Measurements from ENCODE around the gene TTI1. TPM values are rescaled to one million over a fixed set of nuclear protein-coding genes. Genes with fewer than 3 reads are reported as not detected.

The TTI1 gene
- total and polyA plus RNA-seq, 12 donors = 8.3 to 14.8 (median 11.2) TPM

DNA sequence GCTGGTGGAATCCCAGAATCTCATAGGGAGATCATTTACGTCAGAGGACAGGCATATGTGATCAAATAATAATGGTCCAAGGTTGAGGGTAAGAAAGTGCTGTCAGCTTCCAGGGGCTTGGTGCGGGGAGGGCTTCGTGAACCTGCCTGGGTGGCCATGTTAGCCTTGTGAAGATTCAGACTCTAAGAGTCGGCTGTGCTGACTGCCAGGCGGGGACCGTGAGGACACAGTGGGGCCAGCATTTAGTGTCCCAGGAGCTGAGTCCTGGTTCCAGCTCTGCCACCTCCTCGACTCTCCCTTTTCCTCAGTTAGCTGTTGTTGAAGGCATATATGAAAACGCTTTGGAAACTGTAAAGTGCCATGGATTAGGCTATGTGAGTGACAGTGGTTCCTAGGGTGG lies 96.8 kb downstream of the TTI1 start:
- no peaks in the 10 kb centered on the region for H3K36me3 ChIP-seq
- DNase-seq = no peak
- TF ChIP-seq CTCF (IDR thresholded peaks at IDR 0.05) = no peak
- H3K27me3 ChIP-seq = peaks cover 0 to 15% (median 0%) of the 10 kb centered on the region in 7 donors
- ATAC-seq = no peak
- H3K9me3 ChIP-seq = no peaks in the 10 kb centered on the region
- no peak overlapping the region for H3K27ac ChIP-seq
- H3K4me1 ChIP-seq = no peaks in the 10 kb centered on the region
- intact Hi-C loops (cut with DNase I) = no loop called here
- no peak overlapping the region for H3K4me3 ChIP-seq
- 88 to 93% methylated on average over 8 of the region's 8 CpGs for WGBS, 2 donors

GRCh38 chr20:37936041-37936440 lies 97.2 kb downstream of the TTI1 start:
- H3K9me3 ChIP-seq = no peaks in the 10 kb centered on the region
- H3K27ac ChIP-seq = no peak overlapping the region
- no peak for TF ChIP-seq CTCF (IDR thresholded peaks at IDR 0.05)
- DNase-seq = no peak
- ATAC-seq = no peak
- WGBS, 2 donors = 92 to 93% methylated on average over 10 of the region's 10 CpGs
- H3K27me3 ChIP-seq = peaks cover 0 to 17% (median 0%) of the 10 kb centered on the region in 7 donors
- no peaks in the 10 kb centered on the region for H3K36me3 ChIP-seq
- intact Hi-C loops (cut with DNase I) = no loop called here
- no peaks in the 10 kb centered on the region for H3K4me1 ChIP-seq
- no peak overlapping the region for H3K4me3 ChIP-seq

- Histone ChIP-seq H3K4me1 (no peaks in the 10 kb centered on the region), H3K27ac (no peak overlapping the region), H3K4me3 (no peak overlapping the region), H3K36me3 (no peaks in the 10 kb centered on the region), H3K9me3 (no peaks in the 10 kb centered on the region), H3K27me3 (peaks cover 0 to 22% (median 0%) of the 10 kb centered on the region in 7 donors)
- 39 to 48% methylated on average over 7 of the region's 7 CpGs for WGBS, 2 donors
- intact Hi-C loops (cut with DNase I) = no loop called here
- DNase-seq (no peak), ATAC-seq (no peak)
- TF ChIP-seq CTCF (IDR thresholded peaks at IDR 0.05) = no peak
Measured at GRCh38 chr20:37935435-37935834, 97.8 kb downstream of the TTI1 start.

GRCh38 chr20:37934634-37935375 lies 98.5 kb downstream of the TTI1 start:
- Histone ChIP-seq H3K27ac (no peak overlapping the region), H3K9me3 (no peaks in the 10 kb centered on the region), H3K27me3 (peaks cover 0 to 24% (median 0%) of the 10 kb centered on the region in 7 donors), H3K36me3 (no peaks in the 10 kb centered on the region), H3K4me3 (no peak overlapping the region), H3K4me1 (no peaks in the 10 kb centered on the region)
- intact Hi-C loops (cut with DNase I) = no loop called here
- 83 to 89% methylated on average over 14 of the region's 14 CpGs for WGBS, 2 donors
- ATAC-seq = no peak
- TF ChIP-seq CTCF (IDR thresholded peaks at IDR 0.05) = no peak
- no peak for DNase-seq
